ENCODE measurements around the gene NPPA.
"Not testable (repeated sequence)": the region's sequence is repeated elsewhere in the genome, so short reads cannot be mapped to it uniquely, and the experiment has no call there.

Gene NPPA

GRCh38 chr1:11847667-11848372 lies at the start of gene NPPA:
TSS of gene NPPA (minus strand) at chr1:11847783. CDS start at chr1:11847684, 99 bp downstream.
- H3K9ac ChIP-seq (ENCODE audit: low read length) = no peak within 1 kb of the TSS
- H3K27ac ChIP-seq (ENCODE audit: low read depth, low read length) = no peak within 1 kb of the TSS
- no peaks in the 10 kb centered on the region for H3K27me3 ChIP-seq (ENCODE audit: control insufficient read depth in 1 of 2, insufficient read depth in 2 of 2, low read length in 2 of 2)
- no peaks in the 10 kb centered on the region for H3K9me3 ChIP-seq (ENCODE audit: low read length)
- H3K4me1 ChIP-seq (ENCODE audit: insufficient read depth, low read length) = no peaks in the 10 kb centered on the region
- no peak within 1 kb of the TSS for H3K4me3 ChIP-seq (ENCODE audit: low read depth in 1 of 2, low read length in 2 of 2)
- peaks cover 18% of the 10 kb centered on the region for H3K36me3 ChIP-seq (ENCODE audit: insufficient read depth, low read length)

DNA sequence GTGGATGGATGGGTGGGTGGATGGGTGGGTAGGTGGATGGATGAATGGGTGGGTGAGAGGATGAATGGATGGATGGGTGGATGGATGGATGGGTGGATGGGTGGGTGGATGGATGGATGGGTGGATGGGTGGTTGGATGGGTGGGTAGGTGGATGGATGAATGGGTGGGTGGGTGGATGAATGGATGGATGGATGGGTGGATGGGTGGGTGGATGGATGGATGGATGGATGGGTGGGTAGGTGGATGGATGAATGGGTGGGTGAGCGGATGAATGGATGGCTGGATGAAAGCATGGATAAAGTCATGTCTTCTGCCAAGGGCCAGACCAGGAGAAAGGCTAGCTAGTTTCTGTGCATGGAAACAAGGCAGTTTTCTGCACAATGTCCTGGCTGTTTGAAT lies 46.9 kb upstream of the NPPA start:
- not testable (repeated sequence) for H3K9me3 ChIP-seq (ENCODE audit: low read length); H3K9ac ChIP-seq (ENCODE audit: low read length); H3K4me1 ChIP-seq (ENCODE audit: insufficient read depth, low read length); H3K27ac ChIP-seq (ENCODE audit: low read depth, low read length); H3K36me3 ChIP-seq (ENCODE audit: insufficient read depth, low read length); H3K4me3 ChIP-seq (ENCODE audit: low read depth in 1 of 2, low read length in 2 of 2)
- H3K27me3 ChIP-seq (ENCODE audit: control insufficient read depth in 1 of 2, insufficient read depth in 2 of 2, low read length in 2 of 2) = peaks cover 0 to 33% of the 10 kb centered on the region in 2 donors

DNA sequence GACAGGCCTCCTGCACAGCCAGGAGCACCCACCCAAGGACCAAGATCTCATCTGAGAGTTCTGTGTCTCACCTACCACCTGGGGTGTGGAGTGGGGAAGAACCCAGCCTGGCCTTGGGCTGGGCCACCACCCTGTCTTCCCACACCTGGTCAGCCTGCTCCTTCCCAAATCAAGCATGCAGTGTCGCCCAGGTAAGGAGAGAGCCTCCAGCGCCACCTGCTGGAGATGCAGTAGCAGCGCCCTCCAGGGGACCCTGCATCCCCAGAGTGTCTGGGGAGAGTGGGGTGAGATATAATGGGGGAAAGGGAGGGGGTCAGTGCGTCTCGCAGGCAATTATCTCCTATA lies 46.3 kb upstream of the NPPA start:
- Histone ChIP-seq H3K4me3 (ENCODE audit: low read depth in 1 of 2, low read length in 2 of 2) (no peak overlapping the region), H3K27ac (ENCODE audit: low read depth, low read length) (no peak overlapping the region), H3K9ac (ENCODE audit: low read length) (no peak overlapping the region), H3K27me3 (ENCODE audit: control insufficient read depth in 1 of 2, insufficient read depth in 2 of 2, low read length in 2 of 2) (peaks cover 0 to 27% of the 10 kb centered on the region in 2 donors), H3K4me1 (ENCODE audit: insufficient read depth, low read length) (no peaks in the 10 kb centered on the region), H3K36me3 (ENCODE audit: insufficient read depth, low read length) (no peaks in the 10 kb centered on the region), H3K9me3 (ENCODE audit: low read length) (no peaks in the 10 kb centered on the region)

- H3K27ac ChIP-seq (ENCODE audit: low read depth, low read length) = no peak overlapping the region
- no peak overlapping the region for H3K4me3 ChIP-seq (ENCODE audit: low read depth in 1 of 2, low read length in 2 of 2)
- H3K9ac ChIP-seq (ENCODE audit: low read length) = no peak overlapping the region
- no peaks in the 10 kb centered on the region for H3K36me3 ChIP-seq (ENCODE audit: insufficient read depth, low read length)
- H3K27me3 ChIP-seq (ENCODE audit: control insufficient read depth in 1 of 2, insufficient read depth in 2 of 2, low read length in 2 of 2) = peaks cover 0 to 15% of the 10 kb centered on the region in 2 donors
- no peaks in the 10 kb centered on the region for H3K9me3 ChIP-seq (ENCODE audit: low read length)
- no peaks in the 10 kb centered on the region for H3K4me1 ChIP-seq (ENCODE audit: insufficient read depth, low read length)
Observed at GRCh38 chr1:11891433-11892186, 44.0 kb upstream of the NPPA start.

DNA sequence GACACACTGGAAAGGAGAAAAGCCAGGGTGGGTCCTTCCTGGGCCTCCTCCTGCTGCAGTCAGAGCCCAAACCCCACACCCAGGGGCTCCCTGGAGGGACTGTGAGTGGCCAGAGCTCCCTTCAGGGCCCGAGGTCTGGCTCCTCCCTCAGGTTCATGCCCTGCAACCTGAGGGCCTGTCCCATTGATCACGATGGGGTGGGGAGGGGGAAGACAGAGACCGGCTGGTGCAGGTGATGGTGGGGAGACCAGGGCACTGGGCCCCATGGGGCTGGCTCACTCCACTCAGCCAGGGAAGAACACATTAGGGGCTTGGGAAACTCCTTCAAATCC lies 41.3 kb upstream of the NPPA start:
- no peaks in the 10 kb centered on the region for H3K36me3 ChIP-seq (ENCODE audit: insufficient read depth, low read length)
- H3K9ac ChIP-seq (ENCODE audit: low read length) = no peak overlapping the region
- H3K27ac ChIP-seq (ENCODE audit: low read depth, low read length) = no peak overlapping the region
- H3K4me3 ChIP-seq (ENCODE audit: low read depth in 1 of 2, low read length in 2 of 2) = no peak overlapping the region
- H3K27me3 ChIP-seq (ENCODE audit: control insufficient read depth in 1 of 2, insufficient read depth in 2 of 2, low read length in 2 of 2) = peaks cover 0 to 5% of the 10 kb centered on the region in 2 donors
- no peaks in the 10 kb centered on the region for H3K9me3 ChIP-seq (ENCODE audit: low read length)
- no peaks in the 10 kb centered on the region for H3K4me1 ChIP-seq (ENCODE audit: insufficient read depth, low read length)

DNA sequence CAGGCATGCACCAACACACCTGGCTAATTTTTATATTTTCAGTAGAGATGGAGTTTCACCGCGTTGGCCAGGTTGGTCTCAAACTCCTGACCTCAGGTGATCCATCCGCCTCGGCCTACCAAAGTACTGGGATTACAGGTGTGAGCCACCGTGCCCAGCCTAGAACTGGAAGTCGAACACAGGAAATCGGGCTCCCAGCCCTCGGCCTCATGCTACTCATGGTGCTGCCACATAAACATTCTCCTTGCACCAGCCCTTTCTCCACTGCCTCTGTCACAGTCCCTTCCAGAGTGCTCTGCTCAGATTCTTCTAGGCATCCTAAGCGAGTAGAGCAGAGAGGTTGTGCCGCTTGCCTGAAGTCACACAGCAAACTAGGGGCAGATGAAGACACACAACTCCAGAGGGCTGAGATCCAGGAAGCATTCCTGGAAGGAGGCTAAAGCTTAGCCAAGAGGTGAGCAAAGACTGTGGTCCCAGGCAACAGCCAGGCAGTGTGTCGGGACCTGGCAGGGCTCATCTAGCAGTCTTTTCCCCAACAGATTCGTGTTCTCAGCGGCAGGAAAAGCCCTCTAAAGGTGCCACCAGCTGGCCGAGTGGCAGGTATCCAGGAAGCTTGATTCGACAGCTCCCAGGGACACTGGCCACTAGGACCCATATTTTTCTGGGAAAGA lies 40.8 kb upstream of the NPPA start:
- Histone ChIP-seq H3K4me1 (ENCODE audit: insufficient read depth, low read length) (no peaks in the 10 kb centered on the region), H3K9ac (ENCODE audit: low read length) (no peak overlapping the region), H3K27ac (ENCODE audit: low read depth, low read length) (no peak overlapping the region), H3K4me3 (ENCODE audit: low read depth in 1 of 2, low read length in 2 of 2) (no peak overlapping the region), H3K27me3 (ENCODE audit: control insufficient read depth in 1 of 2, insufficient read depth in 2 of 2, low read length in 2 of 2) (peaks cover 0 to 5% of the 10 kb centered on the region in 2 donors), H3K9me3 (ENCODE audit: low read length) (no peaks in the 10 kb centered on the region), H3K36me3 (ENCODE audit: insufficient read depth, low read length) (no peaks in the 10 kb centered on the region)

- Histone ChIP-seq H3K4me3 (ENCODE audit: low read depth in 1 of 2, low read length in 2 of 2) (no peak overlapping the region), H3K27me3 (ENCODE audit: control insufficient read depth in 1 of 2, insufficient read depth in 2 of 2, low read length in 2 of 2) (peaks cover 0 to 5% of the 10 kb centered on the region in 2 donors), H3K9ac (ENCODE audit: low read length) (no peak overlapping the region), H3K9me3 (ENCODE audit: low read length) (no peaks in the 10 kb centered on the region), H3K36me3 (ENCODE audit: insufficient read depth, low read length) (no peaks in the 10 kb centered on the region), H3K4me1 (ENCODE audit: insufficient read depth, low read length) (no peaks in the 10 kb centered on the region), H3K27ac (ENCODE audit: low read depth, low read length) (no peak overlapping the region)
Observed at GRCh38 chr1:11887666-11888007, 40.1 kb upstream of the NPPA start.

GRCh38 chr1:11886986-11887665 lies 39.5 kb upstream of the NPPA start:
- no peaks in the 10 kb centered on the region for H3K4me1 ChIP-seq (ENCODE audit: insufficient read depth, low read length)
- no peaks in the 10 kb centered on the region for H3K36me3 ChIP-seq (ENCODE audit: insufficient read depth, low read length)
- H3K27ac ChIP-seq (ENCODE audit: low read depth, low read length) = no peak overlapping the region
- H3K27me3 ChIP-seq (ENCODE audit: control insufficient read depth in 1 of 2, insufficient read depth in 2 of 2, low read length in 2 of 2) = peaks cover 0 to 5% of the 10 kb centered on the region in 2 donors
- H3K9me3 ChIP-seq (ENCODE audit: low read length) = no peaks in the 10 kb centered on the region
- no peak overlapping the region for H3K9ac ChIP-seq (ENCODE audit: low read length)
- no peak overlapping the region for H3K4me3 ChIP-seq (ENCODE audit: low read depth in 1 of 2, low read length in 2 of 2)

GRCh38 chr1:11885916-11886315 lies 38.3 kb upstream of the NPPA start:
- no peaks in the 10 kb centered on the region for H3K27me3 ChIP-seq (ENCODE audit: control insufficient read depth in 1 of 2, insufficient read depth in 2 of 2, low read length in 2 of 2)
- H3K9me3 ChIP-seq (ENCODE audit: low read length) = no peaks in the 10 kb centered on the region
- no peak overlapping the region for H3K4me3 ChIP-seq (ENCODE audit: low read depth in 1 of 2, low read length in 2 of 2)
- no peak overlapping the region for H3K27ac ChIP-seq (ENCODE audit: low read depth, low read length)
- H3K4me1 ChIP-seq (ENCODE audit: insufficient read depth, low read length) = no peaks in the 10 kb centered on the region
- H3K36me3 ChIP-seq (ENCODE audit: insufficient read depth, low read length) = no peaks in the 10 kb centered on the region
- H3K9ac ChIP-seq (ENCODE audit: low read length) = no peak overlapping the region

DNA sequence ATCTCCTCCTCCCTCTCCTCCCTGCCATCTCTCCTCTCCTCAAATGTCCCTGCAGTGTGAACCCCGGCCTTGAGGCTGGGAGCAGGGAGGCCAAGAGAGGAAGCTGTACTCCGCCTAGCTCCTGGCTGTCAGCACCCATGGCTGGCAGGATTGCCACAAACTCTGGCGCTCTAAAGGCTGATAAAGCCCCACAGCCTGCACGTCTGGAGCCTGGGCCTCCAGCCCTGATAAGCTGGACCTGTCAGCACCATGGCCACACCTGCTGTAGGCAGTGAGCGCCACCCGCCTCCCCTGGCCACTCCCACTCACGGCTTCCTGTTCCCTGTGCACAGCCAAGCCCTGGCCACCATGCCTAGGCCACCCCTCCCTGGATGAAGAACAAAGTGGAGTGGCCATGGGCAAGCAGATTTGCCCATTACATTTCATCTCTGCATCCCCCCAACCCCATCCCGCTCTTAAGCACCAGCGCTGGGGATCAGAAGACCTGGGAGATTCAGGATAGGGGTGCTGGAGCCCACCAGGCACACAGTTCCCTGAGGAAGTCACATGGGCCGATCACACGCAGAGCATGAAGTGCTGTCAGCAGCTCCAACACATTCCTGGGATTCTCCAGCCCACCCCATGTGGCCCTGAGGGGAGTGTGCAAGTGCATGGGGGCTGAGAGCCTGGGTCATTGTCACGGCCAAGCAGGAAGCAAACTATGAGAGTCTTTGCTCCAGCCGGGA lies 35.4 kb upstream of the NPPA start:
- H3K4me1 ChIP-seq (ENCODE audit: insufficient read depth, low read length) = no peaks in the 10 kb centered on the region
- H3K36me3 ChIP-seq (ENCODE audit: insufficient read depth, low read length) = no peaks in the 10 kb centered on the region
- no peaks in the 10 kb centered on the region for H3K9me3 ChIP-seq (ENCODE audit: low read length)
- H3K9ac ChIP-seq (ENCODE audit: low read length) = no peak overlapping the region
- no peak overlapping the region for H3K27ac ChIP-seq (ENCODE audit: low read depth, low read length)
- H3K27me3 ChIP-seq (ENCODE audit: control insufficient read depth in 1 of 2, insufficient read depth in 2 of 2, low read length in 2 of 2) = peaks cover 0 to 5% of the 10 kb centered on the region in 2 donors
- no peak overlapping the region for H3K4me3 ChIP-seq (ENCODE audit: low read depth in 1 of 2, low read length in 2 of 2)
